SU-DHL-6 (cell line): ENCODE measurements around the gene PIGX.

Source experiments
- H2AFZ ChIP-seq: fragments of 200-600 bp; sonication (generic); 2 replicates; pipeline ENCODE4 v1.6.1; 2014; ENCODE audit warnings: low read depth, mild to moderate bottlenecking, moderate library complexity, mixed read lengths, antibody characterized with exemption, low read length; ENCODE audit not compliant: severe bottlenecking
- H3F3A ChIP-seq: fragments of 200-600 bp; shearing (Covaris generic); 2 replicates; pipeline ENCODE4 v1.6.0; 2016; ENCODE audit warnings: antibody characterized with exemption, mild to moderate bottlenecking; ENCODE audit not compliant: insufficient read depth
- H3K27ac ChIP-seq: fragments of 200-600 bp; sonication (generic); 2 replicates; pipeline ENCODE4 v1.5.1; 2016; ENCODE audit warnings: low read depth, mild to moderate bottlenecking, low read length, moderate library complexity, mixed read lengths
- H3K27me3 ChIP-seq: fragments of 200-600 bp; sonication (generic), shearing (Covaris generic); 2 replicates; pipeline ENCODE4 v1.6.0; 2014; ENCODE audit warnings: mild to moderate bottlenecking, low read length
- H3K36me3 ChIP-seq: fragments of 200-600 bp; sonication (generic); 2 replicates; pipeline ENCODE4 v1.6.1; 2014; ENCODE audit warnings: mild to moderate bottlenecking, low read length, mixed read lengths
- H3K4me2 ChIP-seq: fragments of 300-600, 200-600 bp; shearing (Covaris generic), sonication (generic); 2 replicates; pipeline ENCODE4 v1.6.0; 2014; ENCODE audit warnings: low read length, low read depth, mild to moderate bottlenecking; ENCODE audit not compliant: poor library complexity, severe bottlenecking
- H3K4me3 ChIP-seq: fragments of 200-600 bp; sonication (generic); 2 replicates; pipeline ENCODE4 v1.5.1; 2014; ENCODE audit warnings: antibody characterized with exemption, low read length, mild to moderate bottlenecking, mixed read lengths; ENCODE audit not compliant: insufficient read depth, poor library complexity, severe bottlenecking
- H3K79me2 ChIP-seq: fragments of 200-600 bp; sonication (generic); 2 replicates; pipeline ENCODE4 v1.6.1; 2014; ENCODE audit warnings: mild to moderate bottlenecking, low read length, moderate library complexity; ENCODE audit not compliant: insufficient read depth
- H3K9ac ChIP-seq: fragments of 200-600 bp; sonication (generic); 2 replicates; pipeline ENCODE4 v1.7.0; 2014; ENCODE audit warnings: mild to moderate bottlenecking, low read length
- H3K9me2 ChIP-seq: fragments of 200-600 bp; sonication (generic); replicated peaks from 2 replicates; pipeline ENCODE4 v1.6.1; 2014; ENCODE audit warnings: low read length; ENCODE audit not compliant: insufficient read depth
- H3K9me3 ChIP-seq: fragments of 200-600 bp; sonication (generic); 2 replicates; pipeline ENCODE4 v1.6.1; 2014; ENCODE audit warnings: low read length, mixed read lengths; ENCODE audit not compliant: insufficient read depth
- H4K20me1 ChIP-seq: fragments of 200-600 bp; sonication (generic); 2 replicates; pipeline ENCODE4 v1.6.1; 2014; ENCODE audit warnings: low read depth, mild to moderate bottlenecking, antibody characterized with exemption, low read length, moderate library complexity, mixed read lengths
- EZH2phosphoT487 ChIP-seq: fragments of 200-600 bp; sonication (generic), shearing (Covaris generic); conservative IDR thresholded peaks from 2 replicates; pipeline ENCODE4 v1.6.1; 2018; ENCODE audit warnings: mild to moderate bottlenecking, antibody characterized with exemption, low read length, moderate library complexity, mixed read lengths
- TF ChIP-seq, protein P1 (sequence below): fragments of 200-600 bp; sonication (generic); IDR thresholded peaks from one replicate; pipeline ENCODE4 v1.5.1; 2017; ENCODE audit warnings: antibody characterized with exemption, mild to moderate bottlenecking, low read length, moderate library complexity; ENCODE audit not compliant: insufficient read depth, poor library complexity, severe bottlenecking

PIGX gene

DNA sequence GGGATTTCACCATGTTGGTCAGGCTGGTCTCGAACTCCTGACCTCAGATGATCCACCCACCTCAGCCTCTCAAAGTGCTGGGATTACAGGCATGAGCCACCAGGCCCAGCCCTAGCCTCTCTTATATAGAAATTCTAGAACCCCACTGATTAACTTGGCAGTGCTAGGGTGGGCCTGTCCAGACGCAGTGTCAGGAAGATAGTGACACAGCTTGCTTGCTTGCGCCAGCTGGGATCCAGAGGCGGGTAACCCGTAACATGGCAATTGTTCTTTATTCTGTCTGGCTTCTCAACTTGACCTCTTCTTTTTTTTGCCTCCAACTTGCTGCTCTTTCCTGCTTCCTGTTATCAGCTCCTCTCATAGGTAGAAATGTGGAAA is 16.3 kb upstream of the PIGX start:
- Histone ChIP-seq H4K20me1 (no peaks in the 10 kb centered on the region), H3K4me3 (no peak overlapping the region), H3K4me2 (no peak overlapping the region), H3K36me3 (no peaks in the 10 kb centered on the region), H3K27me3 (no peaks in the 10 kb centered on the region), H3K9me3 (no peaks in the 10 kb centered on the region), H2AFZ (no peak overlapping the region), H3K27ac (no peak overlapping the region), H3F3A (no peaks in the 10 kb centered on the region), H3K9ac (no peak overlapping the region), H3K9me2 (no peaks in the 10 kb centered on the region), H3K79me2 (no peaks in the 10 kb centered on the region)
- no peak for TF ChIP-seq EZH2phosphoT487
- TF ChIP-seq, protein P1, sequence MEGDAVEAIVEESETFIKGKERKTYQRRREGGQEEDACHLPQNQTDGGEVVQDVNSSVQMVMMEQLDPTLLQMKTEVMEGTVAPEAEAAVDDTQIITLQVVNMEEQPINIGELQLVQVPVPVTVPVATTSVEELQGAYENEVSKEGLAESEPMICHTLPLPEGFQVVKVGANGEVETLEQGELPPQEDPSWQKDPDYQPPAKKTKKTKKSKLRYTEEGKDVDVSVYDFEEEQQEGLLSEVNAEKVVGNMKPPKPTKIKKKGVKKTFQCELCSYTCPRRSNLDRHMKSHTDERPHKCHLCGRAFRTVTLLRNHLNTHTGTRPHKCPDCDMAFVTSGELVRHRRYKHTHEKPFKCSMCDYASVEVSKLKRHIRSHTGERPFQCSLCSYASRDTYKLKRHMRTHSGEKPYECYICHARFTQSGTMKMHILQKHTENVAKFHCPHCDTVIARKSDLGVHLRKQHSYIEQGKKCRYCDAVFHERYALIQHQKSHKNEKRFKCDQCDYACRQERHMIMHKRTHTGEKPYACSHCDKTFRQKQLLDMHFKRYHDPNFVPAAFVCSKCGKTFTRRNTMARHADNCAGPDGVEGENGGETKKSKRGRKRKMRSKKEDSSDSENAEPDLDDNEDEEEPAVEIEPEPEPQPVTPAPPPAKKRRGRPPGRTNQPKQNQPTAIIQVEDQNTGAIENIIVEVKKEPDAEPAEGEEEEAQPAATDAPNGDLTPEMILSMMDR: no peak

DNA sequence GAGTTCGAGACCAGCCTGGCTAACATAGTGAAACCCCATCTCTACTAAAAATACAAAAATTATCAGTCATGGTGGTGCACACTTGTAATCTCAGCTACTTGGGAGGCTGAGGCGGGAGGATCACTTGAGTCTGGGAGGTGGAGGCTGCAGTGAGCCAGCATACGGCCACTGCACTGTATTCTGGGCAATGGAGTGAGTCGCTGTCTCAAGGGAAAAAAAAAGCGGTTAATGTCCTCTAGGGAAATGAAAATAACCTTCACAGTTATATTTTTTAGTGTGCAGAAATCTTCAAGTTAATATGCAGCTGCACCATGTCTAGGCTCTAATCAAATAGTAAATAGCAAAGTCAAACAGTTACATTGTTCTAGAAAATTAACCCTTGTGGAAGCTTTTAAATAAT is 14.9 kb upstream of the PIGX start:
- Histone ChIP-seq H3K9me2 (no peaks in the 10 kb centered on the region), H3K4me3 (no peak overlapping the region), H3K79me2 (no peaks in the 10 kb centered on the region), H2AFZ (no peak overlapping the region), H4K20me1 (no peaks in the 10 kb centered on the region), H3K9me3 (no peaks in the 10 kb centered on the region), H3K36me3 (no peaks in the 10 kb centered on the region), H3K27ac (no peak overlapping the region), H3K27me3 (no peaks in the 10 kb centered on the region), H3K4me2 (no peak overlapping the region), H3K9ac (no peak overlapping the region), H3F3A (no peaks in the 10 kb centered on the region)
- TF ChIP-seq EZH2phosphoT487: no peak
- TF ChIP-seq, protein P1: no peak

DNA sequence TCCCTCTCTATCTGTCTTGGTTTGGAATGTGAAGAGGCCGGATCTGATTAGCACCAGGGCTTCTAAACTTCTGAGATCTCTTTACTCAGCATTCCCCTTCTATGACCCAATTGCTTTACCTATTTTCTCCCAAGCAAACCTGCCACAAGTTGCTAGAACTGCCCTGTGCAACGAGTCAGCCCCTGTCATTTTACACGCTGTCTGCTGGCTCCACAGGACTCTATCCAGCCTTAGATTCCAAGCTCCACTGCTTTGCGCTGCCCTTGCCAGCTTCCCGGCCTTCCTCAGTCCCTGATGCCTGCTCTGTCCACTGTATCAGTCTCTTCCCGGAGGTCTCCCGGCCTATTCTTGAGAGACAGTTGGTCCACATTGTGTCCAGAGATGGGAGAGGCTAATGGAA is 12.4 kb upstream of the PIGX start:
- TF ChIP-seq, protein P1: no peak
- no peak for TF ChIP-seq EZH2phosphoT487
- H3K9me2 ChIP-seq: no peaks in the 10 kb centered on the region
- no peak overlapping the region for H3K27ac ChIP-seq
- no peaks in the 10 kb centered on the region for H3F3A ChIP-seq
- no peaks in the 10 kb centered on the region for H3K27me3 ChIP-seq
- H3K9ac ChIP-seq: no peak overlapping the region
- H3K79me2 ChIP-seq: no peaks in the 10 kb centered on the region
- H3K4me3 ChIP-seq: no peak overlapping the region
- no peak overlapping the region for H3K4me2 ChIP-seq
- no peaks in the 10 kb centered on the region for H3K36me3 ChIP-seq
- H4K20me1 ChIP-seq: no peaks in the 10 kb centered on the region
- H3K9me3 ChIP-seq: no peaks in the 10 kb centered on the region
- H2AFZ ChIP-seq: no peak overlapping the region

DNA sequence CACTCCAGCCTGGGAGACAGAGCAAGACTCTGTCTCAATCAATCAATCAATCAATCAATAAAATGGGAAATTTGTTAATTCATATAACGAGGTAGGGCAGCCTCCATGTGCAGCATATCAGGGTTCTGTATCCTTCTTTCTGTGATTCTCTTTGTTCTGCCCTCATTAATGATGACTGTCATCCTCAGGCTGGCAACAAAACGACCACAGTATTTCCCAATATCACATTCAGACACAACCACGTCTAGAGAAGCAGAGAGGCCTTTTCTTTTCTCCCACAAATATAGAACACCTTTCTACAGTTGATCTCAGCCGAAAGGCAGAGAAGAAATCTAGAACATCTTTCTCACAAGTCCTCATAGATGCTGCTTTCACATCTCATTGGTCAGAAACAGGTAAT is 11.4 kb upstream of the PIGX start:
- no peaks in the 10 kb centered on the region for H3F3A ChIP-seq
- H3K9me3 ChIP-seq: no peaks in the 10 kb centered on the region
- no peaks in the 10 kb centered on the region for H3K9me2 ChIP-seq
- no peak overlapping the region for H3K4me2 ChIP-seq
- no peaks in the 10 kb centered on the region for H3K79me2 ChIP-seq
- no peak overlapping the region for H3K4me3 ChIP-seq
- no peak for TF ChIP-seq EZH2phosphoT487
- TF ChIP-seq, protein P1: no peak
- H2AFZ ChIP-seq: no peak overlapping the region
- H3K36me3 ChIP-seq: no peaks in the 10 kb centered on the region
- H3K27me3 ChIP-seq: no peaks in the 10 kb centered on the region
- no peak overlapping the region for H3K27ac ChIP-seq
- no peaks in the 10 kb centered on the region for H4K20me1 ChIP-seq
- H3K9ac ChIP-seq: no peak overlapping the region
